Neural progenitor cell (in vitro differentiated cells): ENCODE results near the gene THSD4. TPM values are rescaled to one million over a fixed set of nuclear protein-coding genes. Genes with fewer than 3 reads are reported as not detected.
"Not testable (repeated sequence)": the region's sequence is repeated elsewhere in the genome, so short reads cannot be mapped to it uniquely, and the experiment has no call there.

ENCODE experiments used
- DNase-seq: peaks from one replicate; pipeline ENCODE4 v3.0.0-alpha.2; 2016; ENCODE audit warnings: low spot score
- H2AFZ ChIP-seq: fragments of 200-600 bp; sonication (generic); replicated peaks from 2 replicates; pipeline ENCODE4 v1.6.1; 2016; ENCODE audit warnings: antibody characterized with exemption
- H3F3A ChIP-seq: fragments of 200-600 bp; sonication (generic); 2 replicates; pipeline ENCODE4 v1.6.1; 2016; ENCODE audit warnings: antibody characterized with exemption, low read depth
- H3K27ac ChIP-seq: fragments of 200-600 bp; sonication (generic); 2 replicates; pipeline ENCODE4 v1.5.1; 2016; ENCODE audit warnings: mild to moderate bottlenecking
- H3K27me3 ChIP-seq: fragments of 200-600 bp; sonication (generic); 2 replicates; pipeline ENCODE4 v1.6.1; 2016; ENCODE audit warnings: mild to moderate bottlenecking, moderate library complexity
- H3K36me3 ChIP-seq: fragments of 200-600 bp; sonication (generic); 2 replicates; pipeline ENCODE4 v1.5.1; 2016
- H3K4me1 ChIP-seq: fragments of 200-600 bp; sonication (generic); 2 replicates; pipeline ENCODE4 v1.6.1; 2016; ENCODE audit warnings: mixed run types
- H3K4me2 ChIP-seq: fragments of 200-600 bp; sonication (generic); 2 replicates; pipeline ENCODE4 v1.6.1; 2016
- H3K4me3 ChIP-seq: fragments of 200-600 bp; sonication (generic); 2 replicates; pipeline ENCODE4 v1.5.1; 2016
- H3K79me2 ChIP-seq: fragments of 200-600 bp; sonication (generic); 2 replicates; pipeline ENCODE4 v1.6.1; 2016; ENCODE audit warnings: low read depth
- H3K9ac ChIP-seq: fragments of 200-600 bp; sonication (generic); 2 replicates; pipeline ENCODE4 v1.6.1; 2016
- H3K9me3 ChIP-seq: fragments of 200-600 bp; sonication (generic); 2 replicates; pipeline ENCODE4 v1.5.1; 2016; ENCODE audit warnings: low read depth
- H4K20me1 ChIP-seq: fragments of 200-600 bp; sonication (generic); 2 replicates; pipeline ENCODE4 v1.6.1; 2016; ENCODE audit warnings: low read depth
- H3K27ac Mint-ChIP-seq: 3 replicates; pipeline ENCODE4 v1.8.0; 2021; ENCODE audit warnings: mixed read lengths
- H3K27me3 Mint-ChIP-seq: 2 replicates; pipeline ENCODE4 v1.8.0; 2022; ENCODE audit warnings: low read depth, mild to moderate bottlenecking, inconsistent platforms, moderate library complexity, mixed read lengths; ENCODE audit not compliant: insufficient read depth
- H3K36me3 Mint-ChIP-seq: 3 replicates; pipeline ENCODE4 v1.8.0; 2021; ENCODE audit warnings: mixed read lengths
- H3K4me1 Mint-ChIP-seq: 3 replicates; pipeline ENCODE4 v1.8.0; 2021; ENCODE audit warnings: mixed read lengths
- H3K4me3 Mint-ChIP-seq: 3 replicates; pipeline ENCODE4 v1.8.0; 2021; ENCODE audit warnings: mild to moderate bottlenecking, moderate library complexity, mixed read lengths
- H3K9me3 Mint-ChIP-seq: 3 replicates; pipeline ENCODE4 v1.8.0; 2020; ENCODE audit warnings: mixed read lengths
- CTCF ChIP-seq: fragments of 200-600 bp; sonication (generic); IDR thresholded peaks from 2 replicates; pipeline ENCODE4 v1.5.1; 2017; ENCODE audit warnings: antibody characterized with exemption, mild to moderate bottlenecking
- EZH2 ChIP-seq: fragments of 200-600 bp; sonication (generic); IDR thresholded peaks from 2 replicates; pipeline ENCODE4 v1.6.1; 2017; ENCODE audit warnings: antibody characterized with exemption, mild to moderate bottlenecking, moderate library complexity
- EZH2phosphoT487 ChIP-seq: fragments of 200-600 bp; sonication (generic); IDR thresholded peaks from 2 replicates; pipeline ENCODE4 v1.6.1; 2017; ENCODE audit warnings: antibody characterized with exemption
- total RNA-seq: library from RNA; depleted of rRNA; stranded (reverse); fragments of >200 nt; gene quantifications from 2 replicates; pipeline ENCODE4 v1.2.3, GENCODE V29; 2015; ENCODE audit warnings: low replicate concordance

THSD4 gene
- total RNA-seq, 1 donor from 2014 or later = 2.4 TPM

- TF ChIP-seq EZH2 (no peak), EZH2phosphoT487 (no peak), CTCF (no peak)
- no peaks in the 10 kb centered on the region for H3K4me1 ChIP-seq
- H3K9me3 ChIP-seq = no peaks in the 10 kb centered on the region
- Mint-ChIP-seq H3K4me3 (no peak overlapping the region), H3K9me3 (peaks cover 10% of the 10 kb centered on the region), H3K4me1 (no peaks in the 10 kb centered on the region), H3K27ac (no peak overlapping the region), H3K36me3 (no peaks in the 10 kb centered on the region), H3K27me3 (no peaks in the 10 kb centered on the region)
- no peak overlapping the region for H3K27ac ChIP-seq
- no peak overlapping the region for H3K4me3 ChIP-seq
- no peak for DNase-seq
- no peaks in the 10 kb centered on the region for H4K20me1 ChIP-seq
- no peak overlapping the region for H3K4me2 ChIP-seq
- H3K36me3 ChIP-seq = no peaks in the 10 kb centered on the region
- no peaks in the 10 kb centered on the region for H3F3A ChIP-seq
- H3K9ac ChIP-seq = no peak overlapping the region
- no peaks in the 10 kb centered on the region for H3K79me2 ChIP-seq
- no peaks in the 10 kb centered on the region for H3K27me3 ChIP-seq
- no peak overlapping the region for H2AFZ ChIP-seq
Observed at GRCh38 chr15:71662306-71662705, 547.0 kb downstream of the THSD4 start.

GRCh38 chr15:71664622-71665021 is 549.4 kb downstream of the THSD4 start:
- TF ChIP-seq EZH2 = no peak
- no peaks in the 10 kb centered on the region for H3K4me1 Mint-ChIP-seq
- no peak overlapping the region for H3K4me2 ChIP-seq
- H2AFZ ChIP-seq = no peak overlapping the region
- H3K9me3 Mint-ChIP-seq = peaks cover 10% of the 10 kb centered on the region
- H3F3A ChIP-seq = no peaks in the 10 kb centered on the region
- no peaks in the 10 kb centered on the region for H3K27me3 ChIP-seq
- H4K20me1 ChIP-seq = no peaks in the 10 kb centered on the region
- no peak overlapping the region for H3K4me3 Mint-ChIP-seq
- H3K36me3 Mint-ChIP-seq = no peaks in the 10 kb centered on the region
- no peaks in the 10 kb centered on the region for H3K36me3 ChIP-seq
- no peaks in the 10 kb centered on the region for H3K27me3 Mint-ChIP-seq
- no peaks in the 10 kb centered on the region for H3K9me3 ChIP-seq
- no peak overlapping the region for H3K9ac ChIP-seq
- H3K79me2 ChIP-seq = no peaks in the 10 kb centered on the region
- no peak for DNase-seq
- H3K4me3 ChIP-seq = no peak overlapping the region
- no peak overlapping the region for H3K27ac ChIP-seq
- no peaks in the 10 kb centered on the region for H3K4me1 ChIP-seq
- H3K27ac Mint-ChIP-seq = no peak overlapping the region

- no peaks in the 10 kb centered on the region for H3K36me3 ChIP-seq
- DNase-seq = no peak
- H3K9ac ChIP-seq = no peak overlapping the region
- no peaks in the 10 kb centered on the region for H3K4me1 ChIP-seq
- peaks cover 12% of the 10 kb centered on the region for H3K9me3 Mint-ChIP-seq
- no peak overlapping the region for H3K27ac ChIP-seq
- no peak overlapping the region for H3K4me2 ChIP-seq
- no peaks in the 10 kb centered on the region for H3K4me1 Mint-ChIP-seq
- no peaks in the 10 kb centered on the region for H3K9me3 ChIP-seq
- H3K79me2 ChIP-seq = no peaks in the 10 kb centered on the region
- H3K4me3 Mint-ChIP-seq = no peak overlapping the region
- no peak overlapping the region for H3K4me3 ChIP-seq
- H3K27ac Mint-ChIP-seq = no peak overlapping the region
- peaks cover 3% of the 10 kb centered on the region for H3K27me3 Mint-ChIP-seq
- H3K36me3 Mint-ChIP-seq = no peaks in the 10 kb centered on the region
- TF ChIP-seq CTCF (no peak), EZH2phosphoT487 (no peak)
- H2AFZ ChIP-seq = no peak overlapping the region
- no peaks in the 10 kb centered on the region for H4K20me1 ChIP-seq
- no peaks in the 10 kb centered on the region for H3F3A ChIP-seq
- H3K27me3 ChIP-seq = no peaks in the 10 kb centered on the region
Observed at GRCh38 chr15:71666763-71667620, 551.7 kb downstream of the THSD4 start.

GRCh38 chr15:71669688-71670087 is 554.4 kb downstream of the THSD4 start:
- Histone ChIP-seq H3K4me1 (no peaks in the 10 kb centered on the region), H2AFZ (no peak overlapping the region), H4K20me1 (no peaks in the 10 kb centered on the region), H3K9ac (no peak overlapping the region), H3K27me3 (no peaks in the 10 kb centered on the region), H3K79me2 (no peaks in the 10 kb centered on the region), H3K4me3 (no peak overlapping the region), H3F3A (no peaks in the 10 kb centered on the region), H3K9me3 (no peaks in the 10 kb centered on the region), H3K36me3 (no peaks in the 10 kb centered on the region), H3K4me2 (no peak overlapping the region), H3K27ac (no peak overlapping the region)
- TF ChIP-seq CTCF (no peak), EZH2phosphoT487 (no peak), EZH2 (no peak)
- Mint-ChIP-seq H3K4me1 (no peaks in the 10 kb centered on the region), H3K27ac (no peak overlapping the region), H3K27me3 (peaks cover 3% of the 10 kb centered on the region), H3K36me3 (no peaks in the 10 kb centered on the region), H3K9me3 (peaks cover 12% of the 10 kb centered on the region), H3K4me3 (no peak overlapping the region)
- DNase-seq = no peak

- H3K27me3 Mint-ChIP-seq, H2AFZ ChIP-seq, H3K27ac Mint-ChIP-seq: not testable (repeated sequence)
Observed at GRCh38 chr15:71670222-71670621, 555.0 kb downstream of the THSD4 start.

More at GRCh38 chr15:71670222-71670621, 555.0 kb downstream of the THSD4 start:
- not testable (repeated sequence) for H3F3A ChIP-seq, H3K4me3 ChIP-seq, H3K4me2 ChIP-seq, H3K9ac ChIP-seq, H3K36me3 ChIP-seq, H3K27ac ChIP-seq, H3K4me1 ChIP-seq, H3K79me2 ChIP-seq, H3K36me3 Mint-ChIP-seq, H4K20me1 ChIP-seq, H3K27me3 ChIP-seq, H3K4me1 Mint-ChIP-seq, H3K4me3 Mint-ChIP-seq, H3K9me3 ChIP-seq, DNase-seq
- H3K9me3 Mint-ChIP-seq = peaks cover 12% of the 10 kb centered on the region
